H1 (cell line): ENCODE measurements around the gene UVRAG. TPM values are rescaled to one million over a fixed set of nuclear protein-coding genes. Genes with fewer than 3 reads are reported as not detected.
A peak's percentile ranks its signal among the peaks of the same experiment; 100 is the strongest.

ENCODE experiments used
- CTCF ChIA-PET: fragments of 300-600 bp; sonication (Branson Sonifier 250); formaldehyde crosslinking; loops from one replicate; lab custom pipeline; 2021; ENCODE audit not compliant: partially characterized antibody; lab: Charles Lee
- POLR2A ChIA-PET: fragments of 300-600 bp; sonication (Branson Sonifier 250); formaldehyde crosslinking; loops from one replicate; lab custom pipeline; 2021; ENCODE audit warnings: inconsistent platforms; ENCODE audit not compliant: partially characterized antibody; lab: Charles Lee
- DNase-seq, 2 experiments: peaks; one replicate each; pipeline versions ENCODE4 v3.0.0 to v3.0.0-alpha.2; 2010 to 2022; ENCODE audit warnings: low spot score in 2 of 2, low read depth in 1 of 2, mixed read lengths in 1 of 2
- FAIRE-seq: peaks from 2 replicates; lab custom pipeline; 2011; peaks lifted over from hg19 to GRCh38; lab: Jason Lieb, UNC
- H2AFZ ChIP-seq: 2 replicates; pipeline ENCODE4 v1.8.1; 2012; ENCODE audit warnings: low read length, inconsistent platforms
- H2AK5ac ChIP-seq: 2 replicates; pipeline ENCODE4 v1.6.1; 2013; ENCODE audit warnings: low read depth, low read length
- H2BK120ac ChIP-seq: replicated peaks from 2 replicates; pipeline ENCODE3; 2013; ENCODE audit warnings: low read depth, low read length, inconsistent platforms
- H2BK12ac ChIP-seq: 2 replicates; pipeline ENCODE4 v1.6.1; 2013; ENCODE audit warnings: low read depth, low read length
- H2BK15ac ChIP-seq: 2 replicates; pipeline ENCODE4 v1.6.1; 2013; ENCODE audit warnings: low read length
- H2BK20ac ChIP-seq: 2 replicates; pipeline ENCODE4 v1.6.1; 2013; ENCODE audit warnings: low read length
- H2BK5ac ChIP-seq: 2 replicates; pipeline ENCODE4 v1.6.1; 2013; ENCODE audit warnings: low read depth, low read length
- H3K14ac ChIP-seq: 2 replicates; pipeline ENCODE4 v1.6.1; 2013; ENCODE audit warnings: inconsistent platforms; ENCODE audit not compliant: insufficient read length
- H3K18ac ChIP-seq: 2 replicates; pipeline ENCODE4 v1.6.1; 2013; ENCODE audit warnings: low read length; ENCODE audit errors: extremely low read depth
- H3K23ac ChIP-seq: 2 replicates; pipeline ENCODE4 v1.6.1; 2013; ENCODE audit warnings: inconsistent platforms; ENCODE audit not compliant: insufficient read length
- H3K23me2 ChIP-seq: 2 replicates; pipeline ENCODE4 v1.6.1; 2013; ENCODE audit warnings: low read depth, low read length
- H3K27ac ChIP-seq: 2 replicates; pipeline ENCODE4 v1.6.1; 2011; ENCODE audit warnings: low read depth, low read length, inconsistent platforms
- H3K27me3 ChIP-seq, 4 experiments: replicated peaks in 1 of 4; 1 replicate in 1 of 4; 2 replicates in 3 of 4; pipeline versions ENCODE4 v1.6.1 to v1.8.1; 2011 to 2013; ENCODE audit warnings: low read length in 3 of 4, mild to moderate bottlenecking in 3 of 4, inconsistent platforms in 2 of 4, mixed read lengths in 2 of 4, moderate library complexity in 1 of 4; ENCODE audit not compliant: control insufficient read depth in 3 of 4, insufficient read depth in 3 of 4; ENCODE audit errors: extremely low read depth in 1 of 4
- H3K36me3 ChIP-seq, 4 experiments: 2 replicates each; pipeline versions ENCODE4 v1.6.1 to v1.8.1; 2011 to 2013; ENCODE audit warnings: mild to moderate bottlenecking in 4 of 4, low read length in 3 of 4, moderate library complexity in 2 of 4, control low read depth in 1 of 4, inconsistent platforms in 1 of 4; ENCODE audit not compliant: insufficient read depth in 4 of 4, control insufficient read depth in 2 of 4
- H3K4ac ChIP-seq: replicated peaks from 2 replicates; pipeline ENCODE3; 2013; ENCODE audit warnings: low read length, low read depth, mixed read lengths, inconsistent platforms; ENCODE audit not compliant: insufficient read length
- H3K4me1 ChIP-seq, 4 experiments: replicated peaks in 1 of 4; 1 replicate in 1 of 4; 2 replicates in 3 of 4; pipeline versions ENCODE4 v1.6.1 to v1.8.1; 2011 to 2013; ENCODE audit warnings: low read length in 3 of 4, inconsistent platforms in 2 of 4, mixed read lengths in 1 of 4; ENCODE audit not compliant: insufficient read depth in 4 of 4, control insufficient read depth in 3 of 4
- H3K4me2 ChIP-seq, 2 experiments: 2 replicates each; pipeline versions ENCODE4 v1.6.1 to v1.8.1; 2011 to 2013; ENCODE audit warnings: low read depth in 2 of 2, low read length in 2 of 2, control low read depth in 1 of 2, inconsistent platforms in 1 of 2, mild to moderate bottlenecking in 1 of 2; ENCODE audit not compliant: insufficient read depth in 1 of 2
- H3K4me3 ChIP-seq, 4 experiments: fragments of 200-600, 300-600 bp in 1 of 4; sonication (generic), shearing (Covaris generic), sonication (Bioruptor Twin) in 1 of 4; 2 replicates each; pipeline versions ENCODE4 v1.5.1 to v1.8.1; 2011 to 2016; ENCODE audit warnings: low read length in 4 of 4, low read depth in 3 of 4, control low read depth in 2 of 4, inconsistent platforms in 2 of 4, mild to moderate bottlenecking in 2 of 4, mixed read lengths in 1 of 4, moderate library complexity in 1 of 4; ENCODE audit not compliant: insufficient read depth in 2 of 4; ENCODE audit errors: extremely low read depth in 1 of 4
- H3K56ac ChIP-seq: replicated peaks from 2 replicates; pipeline ENCODE3; 2013; ENCODE audit warnings: low read depth, mild to moderate bottlenecking, mixed read lengths, low read length, inconsistent platforms; ENCODE audit not compliant: insufficient read length
- H3K79me1 ChIP-seq: 2 replicates; pipeline ENCODE4 v1.6.1; 2013; ENCODE audit warnings: low read depth, low read length, control low read depth
- H3K79me2 ChIP-seq, 2 experiments: 2 replicates each; pipeline versions ENCODE4 v1.6.1 to v1.8.1; 2012 to 2013; ENCODE audit warnings: low read length in 2 of 2, mild to moderate bottlenecking in 2 of 2, inconsistent platforms in 1 of 2; ENCODE audit not compliant: insufficient read depth in 2 of 2, control insufficient read depth in 1 of 2
- H3K9ac ChIP-seq, 4 experiments: replicated peaks in 1 of 4; 1 replicate in 1 of 4; 2 replicates in 3 of 4; pipeline versions ENCODE4 v1.6.1 to v1.8.1; 2011 to 2013; ENCODE audit warnings: low read depth in 3 of 4, low read length in 3 of 4, control low read depth in 2 of 4, mild to moderate bottlenecking in 2 of 4, moderate library complexity in 2 of 4, inconsistent platforms in 1 of 4; ENCODE audit errors: extremely low read depth in 1 of 4
- H3K9me3 ChIP-seq, 2 experiments: 2 replicates each; pipeline versions ENCODE4 v1.6.1 to v1.8.1; 2012 to 2013; ENCODE audit warnings: mild to moderate bottlenecking in 2 of 2, moderate library complexity in 2 of 2, control low read depth in 1 of 2, inconsistent platforms in 1 of 2, low read depth in 1 of 2, low read length in 1 of 2, mixed read lengths in 1 of 2; ENCODE audit not compliant: insufficient read depth in 2 of 2
- H4K20me1 ChIP-seq, 2 experiments: replicated peaks in 1 of 2; 2 replicates each; pipeline versions ENCODE3 to v1.8.1; 2011 to 2013; ENCODE audit warnings: inconsistent platforms in 2 of 2, low read length in 2 of 2, mild to moderate bottlenecking in 1 of 2; ENCODE audit not compliant: insufficient read depth in 2 of 2, control insufficient read depth in 1 of 2
- H4K5ac ChIP-seq: 2 replicates; pipeline ENCODE4 v1.6.1; 2013; ENCODE audit warnings: low read length, low read depth, mixed read lengths, inconsistent platforms; ENCODE audit not compliant: insufficient read length
- H4K8ac ChIP-seq: 2 replicates; pipeline ENCODE4 v1.8.0; 2013; ENCODE audit warnings: mild to moderate bottlenecking, moderate library complexity, low read length, inconsistent platforms; ENCODE audit not compliant: insufficient read depth; ENCODE audit errors: extremely low read depth
- H4K91ac ChIP-seq: replicated peaks from 2 replicates; pipeline ENCODE3; 2013; ENCODE audit warnings: low read length, mixed read lengths, inconsistent platforms; ENCODE audit not compliant: insufficient read length
- CHD1 ChIP-seq: IDR thresholded peaks from 2 replicates; pipeline ENCODE4 v1.6.1; 2012; ENCODE audit warnings: low read depth, low read length, improper control_type of control experiment
- EGR1 ChIP-seq: IDR thresholded peaks from 2 replicates; pipeline ENCODE4 v1.6.1; 2011; ENCODE audit warnings: low read depth, low read length, borderline replicate concordance
- EZH2 ChIP-seq: fragments of 200-600 bp; sonication (generic); IDR thresholded peaks from 2 replicates; pipeline ENCODE4 v1.7.1; 2012; ENCODE audit warnings: low read depth, mild to moderate bottlenecking, moderate library complexity, low read length, inconsistent platforms; ENCODE audit not compliant: severe bottlenecking
- POLR2AphosphoS5 ChIP-seq: IDR thresholded peaks from 2 replicates; pipeline ENCODE4 v1.6.1; 2011; ENCODE audit warnings: low read depth, low read length
- POU5F1 ChIP-seq: IDR thresholded peaks from 2 replicates; pipeline ENCODE4 v1.6.1; 2011; ENCODE audit warnings: low read depth, mild to moderate bottlenecking, low read length, moderate library complexity
- RAD21 ChIP-seq, 2 experiments: IDR thresholded peaks in 1 of 2; conservative IDR thresholded peaks in 1 of 2; 2 replicates each; pipeline ENCODE4 v1.6.1; 2011; ENCODE audit warnings: low read depth in 2 of 2, low read length in 2 of 2, improper control_type of control experiment in 1 of 2, inconsistent platforms in 1 of 2, mild to moderate bottlenecking in 1 of 2, moderate library complexity in 1 of 2
- SP4 ChIP-seq: IDR thresholded peaks from 2 replicates; pipeline ENCODE4 v1.6.1; 2012; ENCODE audit warnings: low read length, inconsistent platforms
- WGBS, 2 experiments: shearing (Covaris generic) in 1 of 2; methylation state at CpG; one replicate each; pipeline versions ENCODE4 v1.1.6 to v1.1.7; 2013 to 2015; ENCODE audit warnings: low lambda C conversion rate in 2 of 2, mixed read lengths in 2 of 2, inconsistent platforms in 1 of 2, low coverage in 1 of 2, missing lambda C conversion rate in 1 of 2; ENCODE audit not compliant: insufficient replicate concordance in 2 of 2, insufficient coverage in 1 of 2, insufficient read length in 1 of 2; ENCODE audit errors: extremely low coverage in 1 of 2, missing lambda C conversion rate in 1 of 2; 5-methylcytosine and 5-hydroxymethylcytosine counted together
- polyA plus RNA-seq, 7 experiments: library from polyadenylated mRNA; depleted of rRNA in 3 of 7; stranded (reverse) in 5 of 7; unstranded in 2 of 7; fragments of >200 nt in 5 of 7; fragments of 200-250 nt in 2 of 7; gene quantifications; 1 replicate in 5 of 7; 2 replicates in 1 of 7; 4 replicates in 1 of 7; pipeline versions ENCODE4 v1.2.1 to v1.2.3, GENCODE V29; 2011 to 2013; ENCODE audit warnings: missing spikeins in 2 of 7, mixed read lengths in 2 of 7
- total RNA-seq: library from RNA; stranded (reverse); fragmentation: NEBNext Ultra II Directional; extraction: Animal tissue kit (Norgen Biotek cat#: 25700); gene quantifications from 2 replicates; pipeline ENCODE4 v1.2.1, GENCODE V29; 2021

UVRAG gene
- total and polyA plus RNA-seq, 2 of the 8 experiments (the other 6 are each of a cell fraction or from before 2014, with no cell fraction given) = 5.5 to 14.7 TPM

GRCh38 chr11:75814363-75814676 lies 690 bp upstream of the UVRAG start:
- H2AK5ac ChIP-seq = no peak overlapping the region
- peak overlapping the region; percentile 61; the same call in 1 of the 2 replicates for H2BK5ac ChIP-seq
- H2BK120ac ChIP-seq = no peak overlapping the region
- H2BK15ac ChIP-seq = no peak overlapping the region
- peak overlapping the region; percentile 89 to 93 for H3K4me2 ChIP-seq
- peak overlapping the region; percentile 71 for H4K5ac ChIP-seq
- ChIA-PET POLR2A (interaction anchor here (0.9 to 2.5 kb wide), 4 partner anchors 11 to 165 kb away, joined by 3 to 9 read pairs (median 4); partner anchors contain the start of gene DGAT2), CTCF (interaction anchor here (0.9 to 6.3 kb wide), 4 partner anchors 10 to 91 kb away, joined by 3 to 40 read pairs (median 18); no protein-coding TSS in a partner anchor)
- H3K79me1 ChIP-seq = no peaks in the 10 kb centered on the region
- WGBS, 2 experiments = 4% methylated on average over 12 of the region's 12 CpGs; no CpG with 5 or more reads in 1 of the 2 experiments
- no peak overlapping the region for H3K14ac ChIP-seq
- DNase-seq = no peak
- no peaks in the 10 kb centered on the region for H4K20me1 ChIP-seq
- no peak overlapping the region for H3K4ac ChIP-seq
- TF ChIP-seq EGR1 (no peak), RAD21 (IDR thresholded peaks at IDR 0.05 in 1 of 2, conservative IDR thresholded peaks at IDR 0.05 in 1 of 2; ENCODE audit: low read depth in 2 of 2, low read length in 2 of 2) (no peak), EZH2 (no peak), POLR2AphosphoS5 (no peak), CHD1 (no peak), SP4 (no peak), POU5F1 (no peak)
- no peak overlapping the region for H4K91ac ChIP-seq
- no peak overlapping the region for H3K56ac ChIP-seq
- H3K36me3 ChIP-seq = no peaks in the 10 kb centered on the region
- peak overlapping the region; percentile 80; the same call in 1 of the 2 replicates for H3K18ac ChIP-seq
- peak overlapping the region; percentile 82 to 96 (median 85) for H3K4me3 ChIP-seq
- H3K23me2 ChIP-seq = peaks cover 16% of the 10 kb centered on the region; the same call in 1 of the 2 replicates
- H2BK20ac ChIP-seq = no peak overlapping the region
- H3K9ac ChIP-seq = peak overlapping the region in 2 of 4 experiments; percentile 20 to 41; a peak in 4 of 7 replicates
- peak overlapping the region; percentile 96 for H2AFZ ChIP-seq
- H3K79me2 ChIP-seq = peaks cover 0 to 31% of the 10 kb centered on the region in 2 experiments; a peak in 3 of 4 replicates
- no peak overlapping the region for H3K23ac ChIP-seq
- H3K27me3 ChIP-seq = no peaks in the 10 kb centered on the region
- H2BK12ac ChIP-seq = no peak overlapping the region
- H3K27ac ChIP-seq = no peak overlapping the region
- H3K9me3 ChIP-seq = no peaks in the 10 kb centered on the region
- no peak for FAIRE-seq
- no peak overlapping the region for H4K8ac ChIP-seq
- H3K4me1 ChIP-seq = peaks cover 2 to 17% (median 9%) of the 10 kb centered on the region in 4 experiments; a peak in 6 of 7 replicates
